HK-2 (cell line): ENCODE results near the gene A4GALT.
A peak's percentile ranks its signal among the peaks of the same experiment; 100 is the strongest.
"Not testable (repeated sequence)": the region's sequence is repeated elsewhere in the genome, so short reads cannot be mapped to it uniquely, and the experiment has no call there.

Experiments used
- DNase-seq: peaks from one replicate; pipeline ENCODE4 v3.0.0-alpha.2; 2018; ENCODE audit not compliant: unreplicated experiment

A4GALT gene, protein sequence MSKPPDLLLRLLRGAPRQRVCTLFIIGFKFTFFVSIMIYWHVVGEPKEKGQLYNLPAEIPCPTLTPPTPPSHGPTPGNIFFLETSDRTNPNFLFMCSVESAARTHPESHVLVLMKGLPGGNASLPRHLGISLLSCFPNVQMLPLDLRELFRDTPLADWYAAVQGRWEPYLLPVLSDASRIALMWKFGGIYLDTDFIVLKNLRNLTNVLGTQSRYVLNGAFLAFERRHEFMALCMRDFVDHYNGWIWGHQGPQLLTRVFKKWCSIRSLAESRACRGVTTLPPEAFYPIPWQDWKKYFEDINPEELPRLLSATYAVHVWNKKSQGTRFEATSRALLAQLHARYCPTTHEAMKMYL

DNA sequence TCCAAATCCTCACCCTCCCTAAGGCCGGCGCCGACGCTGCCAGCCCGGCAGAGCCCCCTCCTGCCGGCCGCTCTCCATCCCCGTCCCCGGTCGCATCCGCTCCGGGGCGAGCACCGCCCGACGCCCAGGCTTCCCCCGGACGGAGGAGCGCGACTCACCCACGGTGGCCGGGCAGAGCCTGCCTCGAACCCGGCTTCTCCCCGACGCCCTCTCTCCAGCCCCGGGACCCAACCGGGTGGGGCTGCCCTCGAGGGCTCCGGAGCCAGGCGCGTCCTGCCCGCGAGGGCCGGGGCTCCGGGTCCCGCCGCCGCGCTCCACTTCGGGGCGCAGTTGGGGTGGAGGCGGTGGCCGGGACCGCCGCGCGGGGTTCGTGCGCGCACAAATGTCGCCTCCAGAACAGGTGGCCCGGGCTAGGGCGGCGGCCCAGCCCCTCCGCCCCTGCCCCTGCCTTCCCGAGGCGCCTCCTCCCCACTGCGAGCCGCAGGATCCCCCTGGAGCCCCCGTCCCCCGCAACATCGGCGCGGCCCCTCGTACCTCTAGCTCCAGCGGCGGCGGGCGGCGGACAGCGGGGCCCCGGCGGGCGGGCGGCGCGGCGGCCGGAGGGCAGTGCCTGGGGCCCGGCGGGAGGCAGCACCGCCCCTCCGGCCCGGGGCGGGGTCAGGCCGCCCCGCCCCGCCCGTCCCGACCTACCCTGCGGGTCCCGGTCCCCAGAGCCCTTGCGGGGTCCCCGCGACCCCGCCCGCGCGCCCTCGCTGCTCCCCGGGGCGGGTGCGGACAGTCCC lies at the start of gene A4GALT:
TSS of gene A4GALT (minus strand) at position 608 of the 782 bp plus-strand sequence. CDS start 26,919 bp downstream, outside the sequence.
- no peak for DNase-seq

DNA sequence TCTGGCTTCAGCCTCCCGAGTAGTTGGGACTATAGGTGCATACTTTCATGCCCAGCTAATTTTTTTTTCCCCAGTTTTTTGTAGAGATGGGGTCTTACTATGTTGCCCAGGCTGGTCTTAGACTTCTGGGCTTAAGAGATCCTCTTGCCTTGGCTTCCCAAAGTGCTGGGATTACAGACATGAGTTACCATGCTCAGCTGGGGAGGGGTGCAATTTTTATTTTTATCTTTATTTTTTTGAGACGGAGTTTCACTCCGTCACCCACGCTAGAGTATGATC lies 49.7 kb upstream of the A4GALT start:
- DNase-seq = no peak

- peak; percentile 77 for DNase-seq
Measured at GRCh38 chr22:42769574-42770447, 49.1 kb upstream of the A4GALT start.

DNA sequence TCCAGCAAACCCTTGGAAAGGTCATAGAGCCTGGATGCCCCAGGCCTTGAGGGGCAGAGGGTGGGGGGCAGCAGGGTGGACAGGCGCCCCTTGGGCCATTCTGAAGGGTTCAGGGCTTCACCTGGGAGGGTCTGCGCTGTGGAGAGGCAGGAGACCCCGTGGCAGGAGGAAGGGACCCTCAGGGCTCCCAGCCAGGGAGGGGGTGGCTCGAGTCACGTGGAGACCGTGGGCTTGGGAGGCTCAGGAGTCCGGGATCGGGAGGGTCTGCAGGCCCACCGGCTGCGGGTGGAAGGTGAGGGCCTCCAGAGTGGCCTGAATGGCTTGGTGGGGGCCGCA lies 48.5 kb upstream of the A4GALT start:
- no peak for DNase-seq

DNA sequence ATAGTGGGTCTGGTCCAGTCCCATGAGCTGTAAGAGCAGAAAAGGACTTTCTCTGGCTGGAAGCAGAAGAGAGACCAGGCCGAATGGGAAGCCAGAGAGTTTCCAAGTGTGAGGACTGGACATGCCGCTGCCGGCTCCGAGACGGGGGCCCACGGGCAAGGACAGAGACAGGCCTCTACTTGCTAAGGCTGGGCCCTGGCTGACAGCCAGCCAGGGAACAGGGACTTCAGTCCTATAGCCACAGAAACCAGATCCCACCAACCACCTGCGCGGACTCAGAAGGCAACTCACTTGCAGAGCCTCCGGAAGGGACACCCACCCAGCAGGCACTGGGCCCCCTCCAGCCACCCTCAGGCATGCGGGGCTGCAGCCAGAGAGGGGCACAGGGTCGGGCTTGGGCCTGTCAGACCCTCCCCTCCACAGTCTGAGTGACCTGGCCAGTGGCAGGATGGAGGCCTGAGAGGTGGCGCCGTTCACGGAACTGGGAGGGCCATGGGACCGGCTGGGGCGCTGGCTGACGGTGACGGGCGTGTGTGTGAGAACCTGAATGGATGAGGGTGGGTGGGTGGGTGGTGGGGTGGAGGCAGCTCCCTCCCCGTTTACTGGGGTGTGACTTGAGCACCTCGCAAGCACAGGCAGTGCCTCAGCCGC lies 47.8 kb upstream of the A4GALT start:
- DNase-seq = no peak

- DNase-seq = no peak
Measured at GRCh38 chr22:42766860-42767259, 46.2 kb upstream of the A4GALT start.

DNA sequence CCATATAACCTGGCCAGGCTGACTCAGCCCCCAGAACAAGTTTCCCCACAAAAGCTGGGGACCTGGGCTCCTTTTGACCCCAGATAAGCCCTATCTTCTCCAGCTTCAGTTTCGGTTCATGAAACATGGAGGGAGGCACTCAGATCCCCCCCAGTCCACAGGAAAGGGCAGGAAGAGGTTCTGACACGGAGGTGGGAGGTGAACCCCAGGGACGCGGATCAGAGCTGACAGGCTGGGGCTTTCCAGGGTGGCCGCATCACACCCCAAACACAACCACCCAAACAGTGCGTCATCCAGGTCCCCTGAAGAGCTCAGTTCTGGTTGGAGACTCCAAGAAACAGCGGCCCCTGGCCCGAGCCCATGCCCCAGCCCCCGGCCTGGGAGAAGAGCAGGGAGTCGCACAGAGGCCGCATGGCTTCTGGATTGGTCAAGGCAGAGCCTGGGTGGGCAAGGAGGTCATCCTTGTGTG lies 44.3 kb upstream of the A4GALT start:
- DNase-seq = no peak

DNA sequence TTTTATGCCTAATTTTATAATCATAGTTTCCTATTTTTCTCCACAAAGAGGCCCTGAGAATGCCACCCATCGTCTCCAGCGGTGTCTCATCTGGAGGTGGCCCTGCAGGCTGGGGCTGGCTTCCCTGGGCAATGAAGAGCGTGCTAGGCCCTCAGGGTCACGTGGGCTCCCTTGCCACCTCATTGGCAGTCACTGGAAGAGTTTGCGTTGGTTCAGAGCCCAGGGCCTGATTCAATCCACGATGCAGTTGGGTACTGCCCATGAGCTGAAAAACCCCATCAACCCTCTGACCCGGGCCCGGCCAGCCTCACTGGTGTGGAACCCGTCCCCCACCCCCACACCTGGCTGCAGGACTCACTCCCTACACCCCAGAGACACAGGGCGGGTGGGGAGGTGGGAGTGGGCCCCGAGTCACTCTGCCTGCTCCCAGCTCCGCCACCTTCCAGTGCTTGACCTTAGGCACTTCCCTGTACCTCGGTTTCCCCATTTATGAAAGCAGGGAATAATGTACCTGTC lies 43.4 kb upstream of the A4GALT start:
- no peak for DNase-seq

- DNase-seq = no peak
Measured at GRCh38 chr22:42760806-42761565, 40.3 kb upstream of the A4GALT start.

DNA sequence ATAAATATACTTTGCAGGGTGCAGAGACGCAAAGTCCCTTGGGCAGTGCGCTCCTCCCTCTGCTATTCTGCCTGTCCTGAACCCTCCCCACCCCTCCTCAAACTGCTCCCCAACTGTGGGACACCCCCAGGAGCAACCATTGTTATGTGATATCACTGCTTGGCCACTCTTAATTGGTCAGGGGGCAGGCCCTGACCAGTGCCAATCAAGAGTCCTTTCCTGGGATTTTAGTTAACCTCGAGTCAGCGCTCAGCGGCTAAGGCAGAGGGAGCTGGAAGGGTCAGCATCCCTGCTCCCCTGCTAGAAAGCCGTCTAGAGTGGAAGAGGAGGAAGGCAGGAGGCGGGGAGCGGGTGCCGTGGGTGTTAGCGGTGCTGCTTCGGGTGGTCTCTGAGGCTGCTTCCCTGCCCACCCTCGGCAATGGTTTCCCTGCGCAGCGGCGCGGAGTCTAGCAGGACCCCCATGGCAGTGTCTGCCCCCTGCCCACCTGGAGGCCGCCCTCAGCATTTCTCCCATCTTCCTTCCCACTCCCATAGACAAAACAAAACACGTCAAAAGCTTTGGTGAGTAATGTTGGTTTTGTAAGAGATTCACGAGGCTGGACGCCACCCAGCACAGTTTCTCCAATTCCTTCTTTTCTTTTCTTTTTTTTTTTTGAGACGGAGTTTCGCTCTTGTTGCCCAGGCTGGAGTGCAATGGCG lies 38.4 kb upstream of the A4GALT start:
- no peak for DNase-seq

DNA sequence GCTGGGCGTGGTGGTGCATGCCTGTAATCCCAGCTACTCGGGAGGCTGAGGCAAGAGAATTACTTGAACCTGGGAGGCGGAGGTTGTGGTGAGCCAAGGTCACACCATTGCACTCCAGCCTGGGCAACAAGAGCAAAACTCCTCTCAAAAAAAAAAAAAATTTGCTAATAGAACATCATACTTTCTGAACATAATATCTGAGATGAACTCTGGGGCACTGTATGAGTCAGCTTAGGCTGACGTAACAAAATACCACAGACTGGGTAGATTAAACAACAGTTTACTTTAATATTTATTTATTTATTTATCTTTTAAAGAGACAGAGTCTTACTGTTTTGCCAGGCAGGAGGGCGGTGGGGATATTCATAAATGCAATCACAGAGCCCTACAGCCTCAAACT lies 34.9 kb upstream of the A4GALT start:
- DNase-seq = not testable (repeated sequence)

- not testable (repeated sequence) for DNase-seq
Measured at GRCh38 chr22:42755121-42755520, 34.5 kb upstream of the A4GALT start.

DNA sequence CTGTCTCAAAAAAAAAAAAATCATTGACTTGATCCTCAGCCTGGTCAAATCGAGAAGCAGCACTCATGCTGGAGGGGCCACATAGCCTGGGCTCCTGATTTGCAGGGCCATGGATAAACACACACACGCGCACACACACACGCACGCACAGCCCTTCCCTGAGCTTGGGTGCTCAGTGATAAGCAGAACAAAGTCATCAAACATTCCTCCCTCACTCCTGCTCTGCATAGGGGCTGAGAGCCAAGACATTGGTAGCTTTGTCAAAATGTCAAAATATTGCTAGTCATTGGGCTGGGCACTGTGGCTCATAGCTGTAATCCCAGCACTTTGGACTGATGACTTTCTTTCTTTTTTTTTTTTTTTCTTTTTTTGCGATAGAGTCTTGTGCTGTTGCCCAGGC lies 34.0 kb upstream of the A4GALT start:
- DNase-seq = no peak

GRCh38 chr22:42752912-42753311 lies 32.2 kb upstream of the A4GALT start:
- DNase-seq = no peak

GRCh38 chr22:42752230-42752746 lies 31.6 kb upstream of the A4GALT start:
- no peak for DNase-seq

GRCh38 chr22:42750421-42750820 lies 29.8 kb upstream of the A4GALT start:
- not testable (repeated sequence) for DNase-seq

DNA sequence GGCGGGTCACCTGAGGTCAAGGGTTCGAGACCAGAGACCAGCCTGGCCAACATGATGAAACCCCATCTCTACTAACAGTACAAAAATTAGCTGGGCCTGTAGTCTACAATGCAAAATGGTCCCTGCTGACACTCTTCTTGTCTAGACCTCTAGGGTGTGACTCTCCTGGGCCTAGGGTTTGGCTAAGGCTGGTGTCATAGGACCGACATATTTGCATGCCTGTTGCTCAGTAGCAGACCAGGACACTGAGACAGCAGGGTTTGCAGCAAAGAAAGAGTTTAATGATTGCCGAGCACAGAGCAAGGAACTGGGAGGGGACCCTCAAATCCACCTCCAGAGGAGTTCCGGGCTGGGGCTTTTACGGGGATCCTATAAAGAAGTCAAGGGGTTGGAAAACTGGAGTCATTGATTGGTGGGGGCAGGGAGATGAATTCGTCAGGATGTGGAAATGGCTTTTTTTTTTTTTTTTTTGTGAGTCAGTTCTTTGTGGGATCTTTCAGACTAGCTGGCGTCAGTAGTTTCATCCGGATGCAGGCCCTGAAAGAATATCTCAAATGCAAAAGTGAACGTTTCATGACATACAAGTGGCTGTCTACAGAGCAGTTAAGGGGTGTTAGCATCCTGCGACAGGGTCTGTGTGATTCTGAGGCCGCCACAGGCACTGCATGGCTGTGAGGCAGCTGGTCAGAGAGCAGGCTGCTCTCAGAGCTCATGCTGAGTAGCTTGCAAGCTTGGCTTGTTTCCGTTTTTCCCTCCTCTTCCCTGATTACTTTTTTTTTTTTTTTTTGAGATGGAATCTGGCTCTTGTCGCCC lies 27.2 kb upstream of the A4GALT start:
- no peak for DNase-seq

GRCh38 chr22:42745118-42745517 lies 24.4 kb upstream of the A4GALT start:
- no peak for DNase-seq

GRCh38 chr22:42743501-42743991 lies 22.9 kb upstream of the A4GALT start:
- DNase-seq = no peak
